Sigmoid colon (tissue), 4 donors: Measurements from ENCODE around the gene OPCML.

ENCODE experiments used
- POLR2A ChIP-seq, 2 donors: fragments of 450-650 bp; IDR thresholded peaks; one replicate each; pipeline ENCODE4 v1.6.1; 2016; ENCODE audit warnings: antibody characterized with exemption in 2 of 2, mild to moderate bottlenecking in 2 of 2, moderate library complexity in 2 of 2
- POLR2AphosphoS5 ChIP-seq, 4 donors: sonication (generic); formaldehyde crosslinking; IDR thresholded peaks; one replicate each; pipeline ENCODE4 v1.6.1; 2017; ENCODE audit warnings: antibody characterized with exemption in 4 of 4
- TF ChIP-seq, protein P1 (sequence below), 4 experiments: fragments of 450-650 bp in 3 of 4; fragments of 200-600 bp in 1 of 4; IDR thresholded peaks; one replicate each; pipeline ENCODE4 v1.5.1; 2016 to 2019; ENCODE audit warnings: antibody characterized with exemption in 4 of 4, mild to moderate bottlenecking in 3 of 4, moderate library complexity in 2 of 4

DNA sequence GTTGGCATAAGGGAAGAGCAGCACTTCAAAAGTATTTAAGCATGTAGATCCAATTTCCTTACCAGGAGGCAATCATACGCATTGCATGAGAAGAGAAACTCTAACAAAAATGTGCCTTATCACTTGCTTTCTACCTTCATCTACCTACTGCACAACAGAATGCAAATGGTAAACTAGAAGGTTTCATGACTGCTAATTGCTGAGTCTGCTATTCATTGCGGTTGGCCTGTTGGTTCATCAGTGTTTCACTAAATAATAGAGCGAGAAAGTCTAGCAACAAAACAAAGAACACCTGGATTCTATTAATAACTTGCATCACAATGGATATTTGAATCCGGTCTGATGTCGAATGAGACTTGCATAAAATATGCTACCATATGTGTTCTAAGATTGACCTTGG is 229.0 kb downstream of the OPCML start:
- TF ChIP-seq, protein P1, sequence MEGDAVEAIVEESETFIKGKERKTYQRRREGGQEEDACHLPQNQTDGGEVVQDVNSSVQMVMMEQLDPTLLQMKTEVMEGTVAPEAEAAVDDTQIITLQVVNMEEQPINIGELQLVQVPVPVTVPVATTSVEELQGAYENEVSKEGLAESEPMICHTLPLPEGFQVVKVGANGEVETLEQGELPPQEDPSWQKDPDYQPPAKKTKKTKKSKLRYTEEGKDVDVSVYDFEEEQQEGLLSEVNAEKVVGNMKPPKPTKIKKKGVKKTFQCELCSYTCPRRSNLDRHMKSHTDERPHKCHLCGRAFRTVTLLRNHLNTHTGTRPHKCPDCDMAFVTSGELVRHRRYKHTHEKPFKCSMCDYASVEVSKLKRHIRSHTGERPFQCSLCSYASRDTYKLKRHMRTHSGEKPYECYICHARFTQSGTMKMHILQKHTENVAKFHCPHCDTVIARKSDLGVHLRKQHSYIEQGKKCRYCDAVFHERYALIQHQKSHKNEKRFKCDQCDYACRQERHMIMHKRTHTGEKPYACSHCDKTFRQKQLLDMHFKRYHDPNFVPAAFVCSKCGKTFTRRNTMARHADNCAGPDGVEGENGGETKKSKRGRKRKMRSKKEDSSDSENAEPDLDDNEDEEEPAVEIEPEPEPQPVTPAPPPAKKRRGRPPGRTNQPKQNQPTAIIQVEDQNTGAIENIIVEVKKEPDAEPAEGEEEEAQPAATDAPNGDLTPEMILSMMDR (IDR thresholded peaks at IDR 0.05) = no peak
- TF ChIP-seq POLR2A (IDR thresholded peaks at IDR 0.05) (no peak), POLR2AphosphoS5 (IDR thresholded peaks at IDR 0.05) (no peak)
